Left ventricle myocardium inferior (tissue), 1 donor: ENCODE data around the gene CACHD1. TPM values are rescaled to one million over a fixed set of nuclear protein-coding genes. Genes with fewer than 3 reads are reported as not detected.

ENCODE experiments used
- DNase-seq: peaks from one replicate; pipeline ENCODE4 v3.0.0-alpha.2; 2020
- H3K27ac ChIP-seq: fragments of 200-600 bp; replicated peaks from 2 replicates; pipeline ENCODE4 v1.8.0; 2021
- H3K27me3 ChIP-seq: fragments of 200-600 bp; 2 replicates; pipeline ENCODE4 v1.8.0; 2021; ENCODE audit warnings: low read depth
- H3K36me3 ChIP-seq: fragments of 200-600 bp; 2 replicates; pipeline ENCODE4 v1.8.0; 2021
- H3K4me1 ChIP-seq: fragments of 200-600 bp; 2 replicates; pipeline ENCODE4 v1.8.0; 2021
- H3K4me3 ChIP-seq: fragments of 200-600 bp; 2 replicates; pipeline ENCODE4 v1.8.0; 2021; ENCODE audit warnings: mild to moderate bottlenecking, moderate library complexity
- H3K9me3 ChIP-seq: fragments of 200-600 bp; replicated peaks from 2 replicates; pipeline ENCODE4 v1.8.0; 2021
- CTCF ChIP-seq: fragments of 200-600 bp; IDR thresholded peaks from 2 replicates; pipeline ENCODE4 v1.8.0; 2021; ENCODE audit warnings: antibody characterized with exemption, mild to moderate bottlenecking, borderline replicate concordance
- intact Hi-C: fragments of 100-400 bp; cut with micrococcal nuclease; formaldehyde crosslinking; loops from one replicate; pipeline ENCODE4 v1.11.0; 2022
- total RNA-seq: library from RNA; stranded (reverse); fragmentation: NEBNext Ultra II Directional; extraction: Animal tissue kit (Norgen Biotek cat#: 25700); gene quantifications from one replicate; pipeline ENCODE4 v1.2.1, GENCODE V29; 2021
- donor health status: DM: no; HTN: yes; CAD: no; lungs with severe emphysema.

CACHD1 gene
- total RNA-seq, 1 donor from 2014 or later = 2.7 TPM

GRCh38 chr1:64489707-64490106 is 19.8 kb downstream of the CACHD1 start:
- DNase-seq = no peak
- TF ChIP-seq CTCF = no peak
- no peak overlapping the region for H3K27ac ChIP-seq
- no peaks in the 10 kb centered on the region for H3K9me3 ChIP-seq
- peaks cover 11% of the 10 kb centered on the region for H3K4me1 ChIP-seq
- H3K27me3 ChIP-seq = no peaks in the 10 kb centered on the region
- H3K36me3 ChIP-seq = no peaks in the 10 kb centered on the region
- intact Hi-C loops = loop anchor here (10.0 kb wide), 1 partner anchor 225 kb away; no protein-coding TSS in a partner anchor
- H3K4me3 ChIP-seq = no peak overlapping the region

- intact Hi-C loops = no loop called here
- H3K27me3 ChIP-seq = no peaks in the 10 kb centered on the region
- DNase-seq = no peak
- H3K4me3 ChIP-seq = no peak overlapping the region
- H3K36me3 ChIP-seq = no peaks in the 10 kb centered on the region
- no peak for TF ChIP-seq CTCF
- H3K4me1 ChIP-seq = peaks cover 11% of the 10 kb centered on the region
- no peaks in the 10 kb centered on the region for H3K9me3 ChIP-seq
- H3K27ac ChIP-seq = no peak overlapping the region
Measured at GRCh38 chr1:64490213-64490818, 20.4 kb downstream of the CACHD1 start.

GRCh38 chr1:64492424-64492823 is 22.5 kb downstream of the CACHD1 start:
- no peak for DNase-seq
- Histone ChIP-seq H3K36me3 (no peaks in the 10 kb centered on the region), H3K27ac (no peak overlapping the region), H3K9me3 (no peaks in the 10 kb centered on the region), H3K27me3 (no peaks in the 10 kb centered on the region), H3K4me1 (peaks cover 17% of the 10 kb centered on the region), H3K4me3 (no peak overlapping the region)
- intact Hi-C loops = no loop called here
- TF ChIP-seq CTCF = no peak

GRCh38 chr1:64493831-64494230 is 23.9 kb downstream of the CACHD1 start:
- Histone ChIP-seq H3K4me3 (no peak overlapping the region), H3K9me3 (no peaks in the 10 kb centered on the region), H3K27ac (no peak overlapping the region), H3K27me3 (no peaks in the 10 kb centered on the region), H3K4me1 (peaks cover 17% of the 10 kb centered on the region), H3K36me3 (no peaks in the 10 kb centered on the region)
- no peak for DNase-seq
- intact Hi-C loops = no loop called here
- no peak for TF ChIP-seq CTCF

GRCh38 chr1:64494659-64495058 is 24.7 kb downstream of the CACHD1 start:
- H3K9me3 ChIP-seq = no peaks in the 10 kb centered on the region
- no peak overlapping the region for H3K27ac ChIP-seq
- TF ChIP-seq CTCF = no peak
- intact Hi-C loops = no loop called here
- no peak for DNase-seq
- H3K4me1 ChIP-seq = peaks cover 17% of the 10 kb centered on the region
- H3K27me3 ChIP-seq = no peaks in the 10 kb centered on the region
- H3K36me3 ChIP-seq = no peaks in the 10 kb centered on the region
- H3K4me3 ChIP-seq = no peak overlapping the region

- Histone ChIP-seq H3K4me3 (no peak overlapping the region), H3K36me3 (no peaks in the 10 kb centered on the region), H3K27me3 (no peaks in the 10 kb centered on the region), H3K9me3 (no peaks in the 10 kb centered on the region), H3K4me1 (peaks cover 9% of the 10 kb centered on the region), H3K27ac (no peak overlapping the region)
- DNase-seq = no peak
- intact Hi-C loops = no loop called here
- no peak for TF ChIP-seq CTCF
Measured at GRCh38 chr1:64495878-64496277, 25.9 kb downstream of the CACHD1 start.
